ENCODE measurements around the gene CCNT1.

CCNT1 gene

DNA sequence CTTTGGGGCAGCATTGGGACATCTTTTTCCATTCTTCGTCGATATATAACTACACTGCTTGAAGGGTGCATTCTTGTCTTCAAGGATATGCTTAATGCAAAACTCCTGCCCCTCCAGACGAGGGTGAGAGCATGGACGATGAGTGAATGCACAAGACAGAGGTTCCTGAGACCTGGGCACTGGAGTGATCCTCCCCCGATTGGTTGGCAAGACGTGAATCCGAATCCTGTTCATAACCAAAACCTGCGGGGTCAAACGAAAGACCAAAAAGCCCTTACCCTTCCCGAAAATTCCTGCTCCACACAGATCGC, 35.2 kb downstream of the CCNT1 start:
- TF ChIP-seq GATA3 (IDR thresholded peaks at IDR 0.05; ENCODE audit: low read depth, low read length) (no peak), GATA2 (IDR thresholded peaks at IDR 0.05; ENCODE audit: low read depth, low read length) (no peak)

DNA sequence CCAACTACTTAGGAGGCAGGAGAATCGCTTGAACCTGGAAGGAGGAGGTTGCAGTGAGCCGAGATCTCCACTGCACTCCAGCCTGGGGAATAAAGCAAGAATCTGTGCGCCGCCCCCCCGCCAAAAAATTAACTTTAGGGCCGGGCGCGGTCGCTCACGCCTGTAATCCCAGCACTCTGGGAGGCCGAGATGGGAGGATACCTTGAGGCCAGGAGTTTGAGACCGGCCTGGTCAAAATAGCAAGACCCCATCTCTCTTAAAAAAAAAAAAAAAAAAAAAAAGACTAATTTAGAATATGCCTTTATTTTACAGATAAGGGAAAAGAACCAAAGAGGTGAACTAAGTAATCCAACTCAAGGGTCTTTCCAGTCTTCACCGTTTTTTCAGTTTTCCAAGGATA, 35.6 kb downstream of the CCNT1 start:
- TF ChIP-seq GATA3 (IDR thresholded peaks at IDR 0.05; ENCODE audit: low read depth, low read length) (no peak), GATA2 (IDR thresholded peaks at IDR 0.05; ENCODE audit: low read depth, low read length) (no peak)

DNA sequence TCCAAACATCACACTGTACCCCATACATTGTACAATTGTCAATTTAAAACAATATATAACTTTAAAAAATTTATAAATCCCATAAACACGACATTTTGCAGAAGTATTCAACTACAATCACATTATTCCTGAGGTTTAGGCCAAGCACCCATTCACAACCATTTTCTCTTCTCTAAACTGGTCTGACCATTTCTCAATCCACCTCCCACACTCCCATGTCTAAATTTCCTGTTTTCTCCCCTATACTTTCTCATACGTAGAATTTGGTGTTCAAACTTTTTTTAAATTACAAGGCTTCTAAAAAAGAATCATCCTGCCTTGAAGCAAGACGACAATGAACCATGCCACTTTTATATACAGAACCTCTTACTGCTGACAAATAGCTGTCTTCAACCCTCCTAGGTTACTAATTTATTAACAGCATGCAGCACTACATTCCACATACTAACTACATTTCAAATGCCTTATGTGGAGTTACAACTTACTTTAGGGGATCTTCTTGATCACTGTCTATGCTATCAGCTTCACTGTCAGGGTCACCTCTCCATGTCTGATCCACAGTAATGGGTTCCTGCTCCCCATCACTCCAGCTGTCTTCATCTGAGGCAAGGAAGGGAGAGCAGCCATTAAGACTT, 37.8 kb downstream of the CCNT1 start:
- no peak for TF ChIP-seq GATA3 (IDR thresholded peaks at IDR 0.05; ENCODE audit: low read depth, low read length)
- TF ChIP-seq GATA2 (IDR thresholded peaks at IDR 0.05; ENCODE audit: low read depth, low read length) = no peak

DNA sequence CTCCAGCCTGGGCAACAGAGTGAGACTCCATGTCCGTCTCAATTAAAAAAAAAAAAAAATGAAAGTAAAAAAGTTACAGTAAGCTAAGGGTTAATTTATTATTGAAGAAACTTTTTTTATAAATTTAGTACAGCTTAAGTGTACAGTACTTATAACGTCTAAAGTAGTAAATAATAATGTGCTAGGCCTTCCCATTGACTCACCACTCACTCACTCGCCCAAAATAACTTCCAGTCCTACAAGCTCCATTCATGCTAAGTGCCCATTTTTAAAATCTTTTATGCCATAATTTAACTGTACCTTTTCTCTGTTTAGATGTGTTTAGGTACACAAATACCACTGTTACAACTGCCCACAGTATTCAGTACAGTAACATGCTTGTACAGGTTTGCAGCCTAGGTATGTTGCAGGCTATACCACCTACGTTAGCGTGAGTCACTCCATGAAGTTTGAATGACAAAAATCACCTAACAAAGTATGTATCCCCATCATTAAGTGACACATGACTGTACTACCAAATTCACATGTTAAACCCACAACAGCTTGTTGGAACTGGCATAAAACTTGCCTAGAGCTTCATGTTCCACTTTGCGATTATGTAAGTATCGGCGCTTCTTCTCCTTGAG, 45.2 kb downstream of the CCNT1 start:
- TF ChIP-seq GATA3 (IDR thresholded peaks at IDR 0.05; ENCODE audit: low read depth, low read length) = no peak
- TF ChIP-seq GATA2 (IDR thresholded peaks at IDR 0.05; ENCODE audit: low read depth, low read length) = no peak

DNA sequence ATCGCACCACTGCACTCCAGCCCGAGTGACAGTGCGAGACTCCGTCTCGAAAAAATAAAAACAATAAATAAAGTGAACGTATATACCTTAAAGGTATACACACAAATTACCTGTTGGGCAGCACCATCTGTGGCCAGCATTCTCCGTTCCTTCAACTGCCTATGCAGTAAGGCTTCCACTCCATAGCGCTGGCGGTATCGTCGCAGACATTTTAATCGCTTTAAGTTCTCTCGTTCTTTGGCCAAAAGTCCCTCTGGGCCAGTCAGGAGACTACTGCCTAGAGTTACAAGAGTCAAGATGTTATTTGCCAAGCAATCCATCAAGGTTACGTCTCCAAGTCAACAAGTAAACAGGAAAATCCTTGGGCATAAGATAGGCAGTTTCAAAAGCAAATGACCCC, 47.5 kb downstream of the CCNT1 start:
- TF ChIP-seq GATA3 (IDR thresholded peaks at IDR 0.05; ENCODE audit: low read depth, low read length) (no peak), GATA2 (IDR thresholded peaks at IDR 0.05; ENCODE audit: low read depth, low read length) (no peak)

DNA sequence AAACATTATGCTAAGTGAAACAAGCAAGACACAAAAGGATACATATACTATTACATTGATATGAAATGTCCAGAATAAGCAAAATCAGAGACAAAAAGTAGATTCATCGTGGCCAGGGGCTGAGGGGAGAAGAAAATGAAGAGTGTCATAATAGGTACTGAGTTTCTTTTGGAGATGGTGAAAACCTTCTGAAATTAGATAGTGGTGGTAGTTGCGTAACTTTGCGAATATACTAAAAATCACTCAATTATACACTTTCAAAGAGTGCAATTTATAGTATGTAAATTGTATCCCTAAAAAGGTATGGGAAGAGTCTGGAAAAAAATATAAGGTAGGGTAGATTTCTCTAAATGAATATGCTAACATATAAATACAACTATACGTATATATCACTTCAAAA, 56.6 kb downstream of the CCNT1 start:
- TF ChIP-seq GATA3 (IDR thresholded peaks at IDR 0.05; ENCODE audit: low read depth, low read length) (no peak), GATA2 (IDR thresholded peaks at IDR 0.05; ENCODE audit: low read depth, low read length) (no peak)

DNA sequence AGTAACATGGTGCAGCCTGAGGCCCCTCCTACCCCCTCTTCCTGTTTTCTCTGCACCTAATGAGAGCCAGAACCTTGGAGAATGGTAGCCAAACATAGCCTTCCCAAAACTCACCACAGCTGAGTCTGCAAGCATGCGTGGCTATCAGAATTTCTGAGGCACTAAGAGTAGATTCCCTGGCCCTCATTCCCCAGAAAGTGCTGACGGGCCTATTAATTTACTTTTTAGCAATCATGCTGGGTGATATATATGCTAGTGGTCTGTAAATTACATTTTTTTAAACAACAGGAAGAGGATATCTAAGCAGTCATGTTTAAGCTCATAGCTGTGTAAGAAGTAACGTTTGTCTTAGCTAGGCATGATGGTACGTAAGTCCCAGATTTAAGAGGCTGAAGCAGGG, 64.8 kb downstream of the CCNT1 start:
- TF ChIP-seq GATA2 (IDR thresholded peaks at IDR 0.05; ENCODE audit: low read depth, low read length) (no peak), GATA3 (IDR thresholded peaks at IDR 0.05; ENCODE audit: low read depth, low read length) (no peak)

DNA sequence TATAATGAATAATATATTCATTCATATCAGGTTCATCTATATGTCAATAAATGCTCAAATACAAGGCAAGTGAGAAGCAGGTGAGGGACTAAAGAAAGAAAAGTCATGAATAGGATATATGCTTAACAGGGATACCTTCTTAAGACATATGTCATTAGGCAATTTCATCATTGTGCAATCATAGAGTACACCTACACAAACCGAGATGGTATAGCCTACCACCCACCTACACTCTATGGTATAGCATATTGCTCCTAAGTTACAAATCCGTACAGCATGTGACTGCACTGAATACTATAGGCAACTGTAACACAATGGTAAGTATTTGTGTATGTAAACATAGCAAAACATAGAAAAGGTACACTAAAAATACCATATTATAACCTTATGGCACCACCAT, 73.5 kb downstream of the CCNT1 start:
- TF ChIP-seq GATA2 (IDR thresholded peaks at IDR 0.05; ENCODE audit: low read depth, low read length) = no peak
- no peak for TF ChIP-seq GATA3 (IDR thresholded peaks at IDR 0.05; ENCODE audit: low read depth, low read length)

DNA sequence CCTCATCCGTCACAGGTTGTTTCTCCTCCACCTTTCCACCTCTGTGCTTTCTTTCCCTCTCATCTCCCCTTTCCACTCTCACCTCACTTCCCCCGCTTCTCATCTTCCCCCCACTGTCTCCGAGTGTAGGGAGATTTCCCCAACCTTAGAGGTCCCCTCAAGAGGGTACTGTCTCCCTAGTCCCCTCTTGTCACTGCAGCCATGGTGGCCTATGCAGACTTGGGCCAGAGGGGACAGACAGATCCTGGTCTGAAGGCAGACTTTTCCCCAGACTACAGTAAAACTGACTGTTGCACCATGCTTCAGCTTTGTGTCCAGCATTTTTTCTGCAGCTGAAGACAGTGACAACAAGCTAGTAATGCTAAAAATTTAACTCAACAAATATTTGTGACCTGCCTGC, 75.7 kb downstream of the CCNT1 start:
- TF ChIP-seq GATA2 (IDR thresholded peaks at IDR 0.05; ENCODE audit: low read depth, low read length) (no peak), GATA3 (IDR thresholded peaks at IDR 0.05; ENCODE audit: low read depth, low read length) (no peak)

DNA sequence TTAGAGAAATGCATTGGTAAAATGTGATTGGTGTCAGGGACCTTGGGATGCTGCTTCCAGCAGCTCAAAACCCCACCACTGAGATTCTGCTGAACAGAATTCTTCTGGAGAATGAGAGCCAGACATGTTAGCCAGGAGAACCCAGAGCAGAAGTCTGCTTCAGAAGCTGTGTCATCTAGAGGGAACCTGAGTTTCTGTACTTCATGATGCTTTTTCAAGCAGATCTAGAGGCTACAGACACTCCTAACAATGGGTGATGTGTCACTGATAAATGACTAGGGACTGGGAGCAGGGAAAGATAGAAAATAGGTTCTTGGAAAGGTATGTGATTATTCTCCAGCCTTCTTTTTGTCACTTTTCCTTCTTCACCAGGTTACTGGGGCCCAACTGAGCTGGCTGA, 76.1 kb downstream of the CCNT1 start:
- TF ChIP-seq GATA2 (IDR thresholded peaks at IDR 0.05; ENCODE audit: low read depth, low read length) (no peak), GATA3 (IDR thresholded peaks at IDR 0.05; ENCODE audit: low read depth, low read length) (no peak)
